GM20000 (cell line): ENCODE data around the gene ASAP2.

Experiments
- DNase-seq: peaks from one replicate; pipeline ENCODE4 v3.0.0; 2012; ENCODE audit warnings: low spot score
- TF ChIP-seq, protein P1 (sequence below): IDR thresholded peaks from 2 replicates; pipeline ENCODE4 v1.5.1; 2012; ENCODE audit warnings: mild to moderate bottlenecking, control low read depth; ENCODE audit errors: extremely low read depth, missing control alignments

Gene ASAP2

DNA sequence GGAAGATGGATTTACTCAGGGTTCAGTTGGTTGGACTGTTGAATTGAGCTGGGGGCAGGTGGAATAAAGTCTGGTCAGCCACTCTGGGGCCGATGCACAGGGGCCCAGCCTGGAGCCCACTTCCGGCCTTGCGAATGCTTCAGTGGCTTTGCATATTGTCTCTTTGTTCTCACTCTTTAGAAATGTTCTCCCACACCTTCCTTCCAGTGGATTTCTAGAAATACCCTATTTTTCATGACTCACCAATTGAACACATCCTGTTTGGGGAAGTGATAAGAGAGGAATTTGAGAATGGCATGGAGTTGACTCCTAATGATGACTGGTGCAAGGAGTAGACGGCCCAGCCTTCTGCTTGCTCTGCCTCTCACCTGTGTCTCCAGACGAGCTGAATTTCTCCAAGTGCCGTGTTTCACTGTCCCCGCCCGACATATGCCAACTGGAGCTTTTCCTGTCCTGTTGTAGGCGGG is 28.1 kb downstream of the ASAP2 start:
- TF ChIP-seq, protein P1, sequence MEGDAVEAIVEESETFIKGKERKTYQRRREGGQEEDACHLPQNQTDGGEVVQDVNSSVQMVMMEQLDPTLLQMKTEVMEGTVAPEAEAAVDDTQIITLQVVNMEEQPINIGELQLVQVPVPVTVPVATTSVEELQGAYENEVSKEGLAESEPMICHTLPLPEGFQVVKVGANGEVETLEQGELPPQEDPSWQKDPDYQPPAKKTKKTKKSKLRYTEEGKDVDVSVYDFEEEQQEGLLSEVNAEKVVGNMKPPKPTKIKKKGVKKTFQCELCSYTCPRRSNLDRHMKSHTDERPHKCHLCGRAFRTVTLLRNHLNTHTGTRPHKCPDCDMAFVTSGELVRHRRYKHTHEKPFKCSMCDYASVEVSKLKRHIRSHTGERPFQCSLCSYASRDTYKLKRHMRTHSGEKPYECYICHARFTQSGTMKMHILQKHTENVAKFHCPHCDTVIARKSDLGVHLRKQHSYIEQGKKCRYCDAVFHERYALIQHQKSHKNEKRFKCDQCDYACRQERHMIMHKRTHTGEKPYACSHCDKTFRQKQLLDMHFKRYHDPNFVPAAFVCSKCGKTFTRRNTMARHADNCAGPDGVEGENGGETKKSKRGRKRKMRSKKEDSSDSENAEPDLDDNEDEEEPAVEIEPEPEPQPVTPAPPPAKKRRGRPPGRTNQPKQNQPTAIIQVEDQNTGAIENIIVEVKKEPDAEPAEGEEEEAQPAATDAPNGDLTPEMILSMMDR, result no peak
- DNase-seq, result no peak

DNA sequence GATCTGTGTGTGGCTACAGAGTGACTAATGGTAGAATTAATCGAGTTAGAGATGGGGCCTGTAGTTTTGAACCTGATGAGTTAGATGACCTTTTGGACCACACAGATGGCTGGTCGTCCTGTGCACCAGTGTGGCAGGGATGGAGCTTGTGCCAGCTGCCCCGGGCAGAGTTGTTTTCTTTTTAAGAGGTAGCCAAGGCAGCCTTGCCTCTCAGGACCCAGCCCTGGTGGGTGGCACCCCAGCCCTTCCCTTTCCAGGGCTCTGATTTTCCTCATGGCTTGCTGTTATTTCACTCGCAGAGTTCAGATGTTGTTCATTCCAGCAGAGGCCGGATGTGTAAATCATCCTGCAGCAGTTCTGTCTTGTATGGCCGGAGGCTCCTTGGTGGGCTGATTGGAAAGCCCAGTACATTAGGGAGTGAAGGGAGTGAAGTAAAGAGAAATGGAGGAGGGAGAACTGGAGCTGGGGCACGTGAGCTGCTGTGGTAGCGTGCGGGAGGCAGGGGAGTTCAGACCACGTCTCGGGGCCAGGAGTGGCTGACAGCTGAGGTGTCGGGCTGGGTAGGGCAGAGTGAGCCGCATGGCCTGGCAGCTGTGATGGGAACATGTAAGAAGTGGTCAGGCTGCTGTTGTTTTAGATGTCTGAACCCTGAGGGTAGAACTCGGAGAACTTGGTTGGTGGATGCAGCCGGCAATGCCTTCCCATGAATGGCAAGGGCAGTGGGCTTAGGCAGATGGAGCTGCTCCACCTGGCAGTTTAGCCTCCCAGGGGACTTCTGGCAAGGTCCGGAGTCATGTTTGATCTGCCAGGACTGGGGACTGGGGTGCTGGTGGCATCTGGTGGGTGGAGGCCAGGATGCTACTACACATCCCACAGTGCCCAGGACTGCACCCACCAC is 28.8 kb downstream of the ASAP2 start:
- TF ChIP-seq, protein P1, result no peak
- DNase-seq, result no peak

DNA sequence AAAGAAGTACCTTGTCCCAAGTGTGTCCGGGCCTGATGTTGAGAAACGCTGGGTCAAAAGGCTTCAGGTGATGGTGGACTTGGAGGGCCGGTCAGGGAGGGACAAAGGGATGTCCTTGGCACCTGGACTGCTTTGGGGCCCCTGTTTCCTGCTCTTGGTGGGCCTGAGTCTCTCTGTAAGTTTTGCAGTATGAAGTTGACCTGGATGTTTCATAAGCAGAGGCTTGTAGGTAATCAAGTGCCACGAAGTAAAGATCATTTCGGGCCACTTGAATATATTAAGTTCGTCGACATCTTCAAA is 29.4 kb downstream of the ASAP2 start:
- DNase-seq, result no peak
- TF ChIP-seq, protein P1, result no peak

DNA sequence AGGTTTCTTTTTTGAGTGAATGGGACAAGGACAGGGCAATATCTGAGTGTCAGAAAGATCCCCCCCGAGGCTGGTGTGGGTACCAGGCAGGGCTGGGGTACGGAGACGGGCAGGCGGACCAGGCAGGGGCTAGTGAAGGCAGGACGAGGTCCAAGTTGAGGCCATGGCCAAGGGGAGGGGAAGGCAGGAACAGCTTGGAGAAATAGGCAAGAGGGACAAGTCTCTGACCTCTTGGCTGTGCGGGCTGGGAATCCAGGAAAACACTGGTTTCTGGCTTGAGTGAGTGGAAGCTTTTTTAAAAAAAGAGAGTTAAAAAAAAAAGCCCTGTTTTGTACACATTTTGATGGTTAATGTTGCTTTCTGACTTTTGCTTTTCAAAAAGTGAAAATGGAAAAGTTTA is 30.3 kb downstream of the ASAP2 start:
- DNase-seq, result no peak
- TF ChIP-seq, protein P1, result no peak

DNA sequence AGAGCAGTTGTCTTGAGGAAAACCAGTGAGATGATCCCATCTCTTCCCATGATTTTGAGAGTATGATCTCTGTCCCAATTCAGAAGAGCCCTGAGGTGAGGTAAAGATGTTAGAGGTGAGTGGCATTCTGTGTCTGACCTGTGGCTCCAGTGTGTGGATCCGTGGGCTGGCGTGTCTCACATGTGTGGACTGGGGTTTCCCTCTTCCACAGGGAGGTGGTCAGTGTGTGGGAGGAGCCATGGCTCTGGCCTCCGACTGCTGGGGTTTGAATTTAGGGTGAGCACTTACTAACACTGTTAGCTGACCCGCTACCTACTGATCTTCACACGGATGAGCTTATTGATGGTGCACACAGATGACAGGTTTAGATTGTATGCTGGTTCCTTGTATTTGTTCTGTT is 31.2 kb downstream of the ASAP2 start:
- DNase-seq, result no peak
- TF ChIP-seq, protein P1, result no peak

DNA sequence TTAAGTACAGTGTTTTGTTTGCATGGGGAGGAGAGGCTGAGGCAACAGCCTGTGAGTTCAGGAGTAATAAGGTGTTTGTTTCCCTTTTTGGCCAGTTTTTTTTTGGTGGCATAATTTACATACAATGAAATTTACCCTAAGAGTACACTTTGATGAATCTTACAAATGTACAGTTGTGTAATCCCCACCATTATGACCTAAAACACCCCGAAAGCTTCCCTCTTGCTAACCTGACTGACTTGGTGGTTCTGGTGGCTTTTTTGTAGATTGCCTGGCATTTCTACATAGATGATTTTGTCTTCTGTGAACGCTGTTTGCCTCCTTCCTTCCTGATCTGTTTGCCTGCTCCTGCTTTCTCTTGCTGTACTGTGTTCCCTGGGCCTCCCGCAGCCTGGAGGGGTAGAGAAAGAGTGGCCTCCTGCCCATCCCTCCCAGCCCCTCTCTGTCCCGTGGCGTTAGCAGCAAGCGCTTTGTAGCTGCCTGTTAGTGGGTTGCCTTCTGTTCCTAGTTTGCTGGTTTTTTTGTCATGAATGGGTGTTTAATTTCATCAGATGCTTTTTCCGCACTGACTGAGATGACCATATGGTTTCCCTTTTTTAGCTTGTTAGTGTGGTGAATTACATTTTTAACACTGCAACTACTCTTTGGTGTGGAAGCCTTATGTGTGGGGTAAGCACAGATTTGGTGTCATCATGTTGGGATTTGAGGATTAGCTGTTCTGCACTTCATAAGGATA is 32.1 kb downstream of the ASAP2 start:
- DNase-seq, result no peak
- TF ChIP-seq, protein P1, result no peak

DNA sequence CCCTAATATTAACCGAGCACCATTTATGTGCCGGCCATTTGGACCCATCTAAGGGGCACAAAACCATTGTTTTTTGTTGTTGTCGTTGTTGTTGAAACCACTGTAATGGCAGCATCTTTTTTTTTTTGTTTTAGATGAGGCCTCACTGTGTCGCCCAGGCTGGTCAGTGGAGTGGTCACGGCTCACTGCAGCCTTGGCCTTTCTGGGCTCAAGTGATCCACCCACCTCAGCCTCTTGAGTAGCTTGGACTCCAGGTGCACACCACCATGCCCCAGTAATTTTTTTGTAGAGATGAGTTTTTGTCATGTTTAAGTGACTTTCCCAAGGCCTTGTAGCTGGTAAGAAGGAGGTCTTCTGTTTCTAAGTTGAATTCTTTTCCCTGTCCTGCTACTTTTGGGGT is 33.0 kb downstream of the ASAP2 start:
- DNase-seq, result no peak
- TF ChIP-seq, protein P1, result no peak
